HepG2 (cell line): ENCODE results near the gene TM6SF1. TPM values are rescaled to one million over a fixed set of nuclear protein-coding genes. Genes with fewer than 3 reads are reported as not detected.
A peak's percentile ranks its signal among the peaks of the same experiment; 100 is the strongest.

Source experiments
- FOXM1 ChIP-seq: sonication (generic); formaldehyde crosslinking; IDR thresholded peaks from 2 replicates; pipeline ENCODE4 v1.5.0; 2020; ENCODE audit warnings: missing genetic modification reagents
- HNRNPL ChIP-seq: fragments of 200-400 bp; formaldehyde crosslinking; IDR thresholded peaks from 2 replicates; pipeline ENCODE4 v1.6.1; 2017; ENCODE audit warnings: mild to moderate bottlenecking, low read depth, low read length
- KLF9 ChIP-seq: IDR thresholded peaks from 2 replicates; pipeline ENCODE4 v1.6.1; 2016; ENCODE audit warnings: low read depth
- KMT2B ChIP-seq: IDR thresholded peaks from 2 replicates; pipeline ENCODE4 v1.6.1; 2016; ENCODE audit warnings: missing genetic modification reagents, missing compliant biosample characterization
- NFKB2 ChIP-seq: sonication (generic); formaldehyde crosslinking; IDR thresholded peaks from 2 replicates; pipeline ENCODE4 v1.4.0; 2020; ENCODE audit warnings: missing genetic modification reagents, borderline replicate concordance
- ONECUT2 ChIP-seq: sonication (generic); formaldehyde crosslinking; IDR thresholded peaks from 2 replicates; pipeline ENCODE4 v1.4.0; 2020; ENCODE audit warnings: missing genetic modification reagents
- RORA ChIP-seq: sonication (generic); formaldehyde crosslinking; IDR thresholded peaks from 2 replicates; pipeline ENCODE4 v1.5.0; 2020; ENCODE audit warnings: mild to moderate bottlenecking, missing genetic modification reagents, moderate library complexity
- SRSF9 ChIP-seq: fragments of 200-400 bp; formaldehyde crosslinking; IDR thresholded peaks from 2 replicates; pipeline ENCODE4 v1.6.1; 2018; ENCODE audit warnings: borderline replicate concordance, mild to moderate bottlenecking, low read depth, low read length; ENCODE audit not compliant: insufficient read depth, poor library complexity, severe bottlenecking
- TCF7L2 ChIP-seq: IDR thresholded peaks from 2 replicates; pipeline ENCODE4 v1.6.1; 2011; ENCODE audit warnings: mild to moderate bottlenecking, low read depth, low read length, moderate library complexity
- XRCC5 ChIP-seq: fragments of 200-400 bp; formaldehyde crosslinking; optimal IDR thresholded peaks from 2 replicates; pipeline ENCODE3; 2017; ENCODE audit warnings: mild to moderate bottlenecking, low read length
- ZFP36L1 ChIP-seq: sonication (generic); formaldehyde crosslinking; IDR thresholded peaks from 2 replicates; pipeline ENCODE4 v1.8.0; 2022; ENCODE audit warnings: mild to moderate bottlenecking, missing genetic modification reagents, moderate library complexity
- ZNF24 ChIP-seq: fragments of 450-650 bp; IDR thresholded peaks from 2 replicates; pipeline ENCODE4 v1.6.1; 2017; ENCODE audit warnings: antibody characterized with exemption, mild to moderate bottlenecking
- ZNF563 ChIP-seq: sonication (generic); formaldehyde crosslinking; IDR thresholded peaks from 2 replicates; pipeline ENCODE4 v1.8.0; 2022; ENCODE audit warnings: mild to moderate bottlenecking, moderate library complexity, missing genetic modification reagents
- ZNF564 ChIP-seq: sonication (generic); formaldehyde crosslinking; IDR thresholded peaks from 2 replicates; pipeline ENCODE4 v1.8.1; 2023; ENCODE audit warnings: mild to moderate bottlenecking, missing genetic modification reagents
- ZNF577 ChIP-seq: sonication (generic); formaldehyde crosslinking; IDR thresholded peaks from 2 replicates; pipeline ENCODE4 v1.4.0; 2020; ENCODE audit warnings: mild to moderate bottlenecking, low read depth, missing genetic modification reagents, borderline replicate concordance
- ZNF615 ChIP-seq: sonication (generic); formaldehyde crosslinking; IDR thresholded peaks from 2 replicates; pipeline ENCODE4 v1.5.0; 2020; ENCODE audit warnings: mild to moderate bottlenecking, missing genetic modification reagents, borderline replicate concordance
- ZNF761 ChIP-seq: sonication (generic); formaldehyde crosslinking; conservative IDR thresholded peaks from 2 replicates; pipeline ENCODE4 v1.4.0; 2020; ENCODE audit warnings: mild to moderate bottlenecking, missing genetic modification reagents
- polyA plus RNA-seq, 8 experiments: library from polyadenylated mRNA; depleted of rRNA in 3 of 8; stranded (reverse) in 7 of 8; unstranded in 1 of 8; fragments of >200 nt; fragmentation: Illumina TruSeq in 4 of 8; extraction: Trizol in 4 of 8; gene quantifications; 2 replicates each; pipeline versions ENCODE4 v1.2.1 to v1.2.3, GENCODE V29; 2011 to 2016; ENCODE audit warnings: low read depth in 4 of 8, missing spikeins in 1 of 8, mixed read lengths in 1 of 8; ENCODE audit not compliant: insufficient read depth in 1 of 8
- total RNA-seq, 5 experiments: library from RNA; depleted of rRNA; stranded (reverse); fragments of >200 nt; fragmentation: Illumina TruSeq; extraction: Trizol; gene quantifications; 2 replicates each; pipeline ENCODE4 v1.2.3, GENCODE V29; 2016; ENCODE audit warnings: low read depth in 1 of 5
- TF ChIP-seq, protein P1 (sequence below): sonication (generic); formaldehyde crosslinking; IDR thresholded peaks from 2 replicates; pipeline ENCODE4 v1.4.0; 2020; ENCODE audit warnings: missing genetic modification reagents
- TF ChIP-seq, protein P2 (sequence below): sonication (generic); formaldehyde crosslinking; IDR thresholded peaks from 2 replicates; pipeline ENCODE4 v1.8.0; 2023; ENCODE audit warnings: mild to moderate bottlenecking, missing genetic modification reagents
- TF ChIP-seq, protein P3 (sequence below): sonication (generic); formaldehyde crosslinking; IDR thresholded peaks from 2 replicates; pipeline ENCODE4 v1.9.0; 2021; ENCODE audit warnings: missing genetic modification reagents, borderline replicate concordance
- TF ChIP-seq, protein P4 (sequence below): IDR thresholded peaks from 2 replicates; pipeline ENCODE4 v1.6.1; 2016; ENCODE audit warnings: mild to moderate bottlenecking, missing biosample characterization, missing genetic modification reagents
- TF ChIP-seq, protein P5 (sequence below): IDR thresholded peaks from 2 replicates; pipeline ENCODE4 v1.6.1; 2016; ENCODE audit warnings: missing compliant biosample characterization, missing genetic modification reagents, borderline replicate concordance

The TM6SF1 gene
- total and polyA plus RNA-seq, 2 of the 13 experiments (the other 11 are each of a cell fraction or from before 2014, with no cell fraction given): not detected

DNA sequence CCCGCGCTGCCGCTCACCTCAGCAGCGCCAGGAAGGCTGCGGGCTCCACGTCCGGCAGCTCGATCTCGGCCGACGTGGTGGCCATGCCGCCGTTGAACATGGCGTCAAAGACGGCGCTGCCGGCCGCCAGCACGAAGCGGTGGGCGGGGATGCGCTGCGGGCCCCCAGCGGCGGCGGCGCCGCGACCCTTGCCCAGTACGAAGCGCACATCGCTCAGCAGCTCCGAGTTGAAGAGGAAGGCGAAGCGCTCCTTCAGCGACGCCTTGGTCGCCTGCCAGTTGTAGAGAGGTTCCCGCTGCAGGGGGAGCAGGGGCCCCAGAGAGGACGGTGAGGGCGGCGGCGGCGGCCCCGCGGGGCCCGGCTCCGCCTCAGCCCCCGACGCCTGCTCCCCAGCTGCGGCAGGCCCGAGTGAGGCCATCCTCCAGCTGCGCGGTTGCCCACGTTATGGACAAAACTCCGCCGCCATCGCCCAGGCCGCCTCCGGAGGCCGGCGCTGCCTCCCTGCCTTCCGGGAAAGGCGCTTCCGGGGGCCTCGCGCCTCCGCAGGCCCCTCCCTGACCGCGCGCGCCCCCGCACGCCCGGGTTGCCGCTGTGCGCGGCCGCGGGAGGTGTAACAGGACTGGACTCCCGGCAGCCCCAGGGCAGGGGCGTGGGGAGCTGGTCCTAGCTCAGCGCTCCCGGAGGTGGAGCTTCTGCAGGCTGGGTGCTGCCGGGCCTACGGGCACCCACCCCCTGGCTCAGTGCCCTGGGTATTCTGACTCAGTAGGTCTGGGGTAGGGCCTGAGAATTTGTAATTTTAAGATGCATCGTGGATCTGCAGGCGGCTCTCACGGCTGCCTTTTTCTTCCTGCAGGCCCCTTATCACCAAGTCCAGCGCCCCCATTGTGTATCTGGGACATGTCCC lies 40.5 kb upstream of the TM6SF1 start, which contains the start of gene BTBD1 (continued):
- TF ChIP-seq, protein P1, sequence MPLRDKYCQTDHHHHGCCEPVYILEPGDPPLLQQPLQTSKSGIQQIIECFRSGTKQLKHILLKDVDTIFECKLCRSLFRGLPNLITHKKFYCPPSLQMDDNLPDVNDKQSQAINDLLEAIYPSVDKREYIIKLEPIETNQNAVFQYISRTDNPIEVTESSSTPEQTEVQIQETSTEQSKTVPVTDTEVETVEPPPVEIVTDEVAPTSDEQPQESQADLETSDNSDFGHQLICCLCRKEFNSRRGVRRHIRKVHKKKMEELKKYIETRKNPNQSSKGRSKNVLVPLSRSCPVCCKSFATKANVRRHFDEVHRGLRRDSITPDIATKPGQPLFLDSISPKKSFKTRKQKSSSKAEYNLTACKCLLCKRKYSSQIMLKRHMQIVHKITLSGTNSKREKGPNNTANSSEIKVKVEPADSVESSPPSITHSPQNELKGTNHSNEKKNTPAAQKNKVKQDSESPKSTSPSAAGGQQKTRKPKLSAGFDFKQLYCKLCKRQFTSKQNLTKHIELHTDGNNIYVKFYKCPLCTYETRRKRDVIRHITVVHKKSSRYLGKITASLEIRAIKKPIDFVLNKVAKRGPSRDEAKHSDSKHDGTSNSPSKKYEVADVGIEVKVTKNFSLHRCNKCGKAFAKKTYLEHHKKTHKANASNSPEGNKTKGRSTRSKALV (CRISPR knock-in tag): peak; percentile 76
- TF ChIP-seq, protein P2, sequence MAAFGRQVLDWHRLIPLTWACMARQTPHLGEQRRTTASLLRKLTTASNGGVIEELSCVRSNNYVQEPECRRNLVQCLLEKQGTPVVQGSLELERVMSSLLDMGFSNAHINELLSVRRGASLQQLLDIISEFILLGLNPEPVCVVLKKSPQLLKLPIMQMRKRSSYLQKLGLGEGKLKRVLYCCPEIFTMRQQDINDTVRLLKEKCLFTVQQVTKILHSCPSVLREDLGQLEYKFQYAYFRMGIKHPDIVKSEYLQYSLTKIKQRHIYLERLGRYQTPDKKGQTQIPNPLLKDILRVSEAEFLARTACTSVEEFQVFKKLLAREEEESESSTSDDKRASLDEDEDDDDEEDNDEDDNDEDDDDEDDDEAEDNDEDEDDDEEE (CRISPR knock-in tag): no peak
- no peak for TF ChIP-seq ZNF615 (CRISPR knock-in tag)
- TF ChIP-seq KLF9 (CRISPR knock-in tag): no peak
- TF ChIP-seq, protein P3, sequence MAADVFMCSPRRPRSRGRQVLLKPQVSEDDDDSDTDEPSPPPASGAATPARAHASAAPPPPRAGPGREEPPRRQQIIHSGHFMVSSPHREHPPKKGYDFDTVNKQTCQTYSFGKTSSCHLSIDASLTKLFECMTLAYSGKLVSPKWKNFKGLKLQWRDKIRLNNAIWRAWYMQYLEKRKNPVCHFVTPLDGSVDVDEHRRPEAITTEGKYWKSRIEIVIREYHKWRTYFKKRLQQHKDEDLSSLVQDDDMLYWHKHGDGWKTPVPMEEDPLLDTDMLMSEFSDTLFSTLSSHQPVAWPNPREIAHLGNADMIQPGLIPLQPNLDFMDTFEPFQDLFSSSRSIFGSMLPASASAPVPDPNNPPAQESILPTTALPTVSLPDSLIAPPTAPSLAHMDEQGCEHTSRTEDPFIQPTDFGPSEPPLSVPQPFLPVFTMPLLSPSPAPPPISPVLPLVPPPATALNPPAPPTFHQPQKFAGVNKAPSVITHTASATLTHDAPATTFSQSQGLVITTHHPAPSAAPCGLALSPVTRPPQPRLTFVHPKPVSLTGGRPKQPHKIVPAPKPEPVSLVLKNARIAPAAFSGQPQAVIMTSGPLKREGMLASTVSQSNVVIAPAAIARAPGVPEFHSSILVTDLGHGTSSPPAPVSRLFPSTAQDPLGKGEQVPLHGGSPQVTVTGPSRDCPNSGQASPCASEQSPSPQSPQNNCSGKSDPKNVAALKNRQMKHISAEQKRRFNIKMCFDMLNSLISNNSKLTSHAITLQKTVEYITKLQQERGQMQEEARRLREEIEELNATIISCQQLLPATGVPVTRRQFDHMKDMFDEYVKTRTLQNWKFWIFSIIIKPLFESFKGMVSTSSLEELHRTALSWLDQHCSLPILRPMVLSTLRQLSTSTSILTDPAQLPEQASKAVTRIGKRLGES: no peak
- no peak for TF ChIP-seq FOXM1 (CRISPR knock-in tag)
- TF ChIP-seq, protein P4, sequence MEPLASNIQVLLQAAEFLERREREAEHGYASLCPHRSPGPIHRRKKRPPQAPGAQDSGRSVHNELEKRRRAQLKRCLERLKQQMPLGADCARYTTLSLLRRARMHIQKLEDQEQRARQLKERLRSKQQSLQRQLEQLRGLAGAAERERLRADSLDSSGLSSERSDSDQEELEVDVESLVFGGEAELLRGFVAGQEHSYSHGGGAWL: peak; percentile 83
- no peak for TF ChIP-seq ONECUT2 (CRISPR knock-in tag)
- no peak for TF ChIP-seq TCF7L2
- no peak for TF ChIP-seq ZNF563 (CRISPR knock-in tag)
- peak; percentile 51; the same call in 1 of the 2 replicates for TF ChIP-seq NFKB2 (CRISPR knock-in tag)
- TF ChIP-seq ZNF761: peak; percentile 24; the same call in 1 of the 2 replicates
- TF ChIP-seq, protein P5, sequence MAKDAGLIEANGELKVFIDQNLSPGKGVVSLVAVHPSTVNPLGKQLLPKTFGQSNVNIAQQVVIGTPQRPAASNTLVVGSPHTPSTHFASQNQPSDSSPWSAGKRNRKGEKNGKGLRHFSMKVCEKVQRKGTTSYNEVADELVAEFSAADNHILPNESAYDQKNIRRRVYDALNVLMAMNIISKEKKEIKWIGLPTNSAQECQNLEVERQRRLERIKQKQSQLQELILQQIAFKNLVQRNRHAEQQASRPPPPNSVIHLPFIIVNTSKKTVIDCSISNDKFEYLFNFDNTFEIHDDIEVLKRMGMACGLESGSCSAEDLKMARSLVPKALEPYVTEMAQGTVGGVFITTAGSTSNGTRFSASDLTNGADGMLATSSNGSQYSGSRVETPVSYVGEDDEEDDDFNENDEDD (CRISPR knock-in tag): peak; percentile 81; the same call in 1 of the 2 replicates
- TF ChIP-seq HNRNPL: peak; percentile 76; the same call in 1 of the 2 replicates
- no peak for TF ChIP-seq SRSF9
- no peak for TF ChIP-seq XRCC5
- no peak for TF ChIP-seq RORA
- 0 out of 2 replicates have a peak, but pooled peaks have one; percentile 12 for TF ChIP-seq ZNF564 (CRISPR knock-in tag)
- TF ChIP-seq KMT2B: 0 out of 2 replicates have a peak, but pooled peaks have one; percentile 60
- TF ChIP-seq ZNF577 (CRISPR knock-in tag): no peak
- TF ChIP-seq ZFP36L1: no peak; the same call in 1 of the 2 replicates
- no peak for TF ChIP-seq ZNF24
